ENCODE results near the gene FAM13C.

The FAM13C gene

GRCh38 chr10:59360605-59361405 lies 1.5 kb downstream of the FAM13C start:
- DNase-seq, result no peak

GRCh38 chr10:59358576-59358975 lies 3.8 kb downstream of the FAM13C start:
- no peak for DNase-seq

- DNase-seq, result no peak
Observed at GRCh38 chr10:59354434-59354833, 7.9 kb downstream of the FAM13C start.

GRCh38 chr10:59350558-59350957 lies 11.8 kb downstream of the FAM13C start:
- DNase-seq, result no peak

GRCh38 chr10:59346321-59346720 lies 16.0 kb downstream of the FAM13C start:
- no peak for DNase-seq

- DNase-seq, result no peak
Observed at GRCh38 chr10:59342723-59343122, 19.6 kb downstream of the FAM13C start.

GRCh38 chr10:59342000-59342399 lies 20.3 kb downstream of the FAM13C start:
- DNase-seq, result no peak

- no peak for DNase-seq
Observed at GRCh38 chr10:59340285-59340684, 22.1 kb downstream of the FAM13C start.

GRCh38 chr10:59339351-59339750 lies 23.0 kb downstream of the FAM13C start:
- DNase-seq, result no peak

- peak; percentile 2 to 43 for DNase-seq
Observed at GRCh38 chr10:59337201-59337652, 25.1 kb downstream of the FAM13C start.

GRCh38 chr10:59336632-59337031 lies 25.7 kb downstream of the FAM13C start:
- no peak for DNase-seq

GRCh38 chr10:59335497-59335896 lies 26.9 kb downstream of the FAM13C start:
- DNase-seq, result no peak

GRCh38 chr10:59333701-59334100 lies 28.6 kb downstream of the FAM13C start:
- DNase-seq, result no peak

GRCh38 chr10:59332581-59332980 lies 29.8 kb downstream of the FAM13C start:
- DNase-seq, result no peak

GRCh38 chr10:59331661-59332060 lies 30.7 kb downstream of the FAM13C start:
- DNase-seq, result no peak

- DNase-seq, result no peak
Observed at GRCh38 chr10:59325116-59325515, 37.2 kb downstream of the FAM13C start.

GRCh38 chr10:59324597-59324996 lies 37.8 kb downstream of the FAM13C start:
- DNase-seq, result no peak

GRCh38 chr10:59323831-59324401 lies 38.4 kb downstream of the FAM13C start:
- DNase-seq, result no peak

- DNase-seq, result no peak
Observed at GRCh38 chr10:59323036-59323459, 39.3 kb downstream of the FAM13C start.

GRCh38 chr10:59322131-59322530 lies 40.2 kb downstream of the FAM13C start:
- DNase-seq, result no peak

GRCh38 chr10:59320355-59320754 lies 42.0 kb downstream of the FAM13C start:
- no peak for DNase-seq

- DNase-seq, result no peak
Observed at GRCh38 chr10:59319854-59320253, 42.5 kb downstream of the FAM13C start.

- DNase-seq, result no peak
Observed at GRCh38 chr10:59317066-59317465, 45.3 kb downstream of the FAM13C start.

GRCh38 chr10:59315465-59315864 lies 46.9 kb downstream of the FAM13C start:
- DNase-seq, result no peak

- no peak for DNase-seq
Observed at GRCh38 chr10:59314268-59314667, 48.1 kb downstream of the FAM13C start.
